NCI-H748 (cell line): ENCODE data around the gene MTPN.
A peak's percentile ranks its signal among the peaks of the same experiment; 100 is the strongest.

ENCODE experiments used
- DNase-seq: peaks from one replicate; lab custom pipeline; 2025; ENCODE audit not compliant: unreplicated experiment; lab: John Stamatoyannopoulos, UW

Gene MTPN

DNA sequence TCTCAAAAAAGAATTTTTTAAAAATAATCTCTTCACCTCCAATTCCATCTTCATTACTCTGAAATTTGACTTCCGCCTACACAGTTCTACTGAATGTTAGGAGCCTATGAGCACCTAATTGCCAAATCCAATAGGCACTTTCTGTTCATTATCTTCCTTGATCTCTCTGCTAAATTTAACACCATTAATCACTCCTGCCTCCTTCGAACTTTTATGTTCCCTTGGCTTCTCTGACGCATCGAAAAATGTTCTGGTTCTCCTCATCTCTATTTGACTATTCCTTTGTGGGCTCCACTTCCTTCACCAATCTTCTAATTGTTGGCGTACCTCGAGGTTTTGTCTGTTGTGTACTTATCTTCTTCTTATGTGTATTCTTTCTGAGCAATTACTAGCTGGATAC is 87.3 kb downstream of the MTPN start:
- no peak for DNase-seq

DNA sequence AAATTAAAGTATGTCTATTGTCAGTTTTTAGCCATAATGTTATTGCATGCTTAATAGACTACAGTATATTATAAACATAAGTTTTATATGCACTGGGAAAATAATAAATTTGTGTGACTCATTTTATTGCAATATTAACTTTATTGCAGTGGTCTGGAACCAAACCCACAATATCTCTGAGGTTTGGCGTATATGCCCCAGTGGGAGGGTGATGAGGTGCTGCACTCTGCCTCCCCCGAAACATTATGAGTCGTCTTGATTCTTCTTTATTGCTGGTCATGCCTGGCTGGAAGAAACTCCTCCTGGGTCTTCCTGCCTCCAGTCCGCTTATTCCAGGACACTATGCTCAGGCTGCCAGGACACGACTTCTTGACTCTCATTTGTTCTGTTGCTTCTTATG is 88.4 kb downstream of the MTPN start:
- DNase-seq, result no peak

- no peak for DNase-seq
Observed at GRCh38 chr7:135886345-135887132, 90.6 kb downstream of the MTPN start.

GRCh38 chr7:135884495-135885232 is 92.5 kb downstream of the MTPN start:
- DNase-seq, result no peak

DNA sequence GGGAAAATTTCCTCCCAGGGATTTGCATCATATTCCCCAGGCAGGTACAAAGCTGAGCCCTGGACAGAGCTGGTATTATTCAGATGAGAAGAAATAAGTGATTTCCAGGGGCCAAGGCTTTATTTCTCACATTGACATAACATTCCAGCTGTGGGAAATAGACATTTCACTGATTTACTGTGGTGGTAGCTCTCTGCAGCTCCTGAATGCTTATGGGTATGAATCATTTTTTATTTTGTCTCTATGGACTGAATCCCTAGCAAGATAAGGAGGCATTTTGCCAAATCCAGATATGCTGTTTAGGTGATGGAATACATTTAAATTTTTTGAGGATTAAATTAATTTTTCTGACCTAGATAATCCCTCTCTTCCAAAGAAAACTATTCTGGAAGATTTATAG is 97.9 kb downstream of the MTPN start:
- DNase-seq, result no peak

DNA sequence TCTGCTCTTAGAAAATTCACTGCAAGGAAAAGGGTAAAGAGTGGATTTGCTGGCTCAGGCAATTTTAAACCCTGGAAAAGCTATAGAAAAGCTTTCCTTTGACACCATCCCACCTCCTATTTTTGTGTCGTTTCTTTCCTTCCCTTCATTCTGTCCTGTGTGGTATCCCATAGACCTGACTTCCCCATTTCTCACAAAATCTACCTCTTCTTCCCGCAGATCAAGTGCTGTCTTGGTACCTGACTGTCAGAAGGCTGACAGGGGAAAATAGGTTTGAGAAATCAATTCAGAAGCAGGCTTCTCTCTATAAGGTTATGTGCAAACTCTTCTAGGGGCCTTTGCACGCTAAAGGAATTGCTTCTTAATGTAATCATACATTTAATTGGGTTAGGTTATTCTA is 98.9 kb downstream of the MTPN start:
- DNase-seq, result no peak

DNA sequence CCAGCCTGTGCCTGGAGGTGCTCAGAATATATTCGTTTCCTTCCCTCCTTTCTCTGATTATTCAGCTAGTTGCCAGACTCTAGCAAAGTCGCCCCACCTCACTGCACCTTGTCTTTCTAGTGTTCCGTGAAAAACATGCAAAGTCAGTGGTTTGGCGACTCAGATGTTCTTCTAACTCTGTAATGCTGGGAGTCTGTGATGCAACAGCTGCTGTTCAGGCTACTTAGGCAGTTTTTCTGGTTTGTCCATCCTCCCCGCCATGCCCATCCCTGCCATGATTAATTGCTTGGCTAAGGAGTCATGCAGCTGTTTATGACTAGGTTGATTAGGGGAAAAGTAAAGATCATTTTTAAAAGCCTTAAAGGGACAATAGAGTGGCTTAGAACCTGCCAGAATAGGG is 99.4 kb downstream of the MTPN start:
- peak; percentile 90 for DNase-seq
